Activated T-helper 1 cell treated with anti-CD3 and anti-CD28 coated beads, Interleukin-2, amount 50 U/mL, for 16 hours (primary cell): Measurements from ENCODE around the gene DHX29.

Experiments
- DNase-seq, 2 donors: peaks; one replicate each; pipeline ENCODE4 v3.0.0-alpha.2; 2020; ENCODE audit warnings: low read depth in 1 of 2, low spot score in 1 of 2

The DHX29 gene

GRCh38 chr5:55313870-55314617, 6.5 kb upstream of the DHX29 start:
- no peak for DNase-seq

- DNase-seq, result no peak
These were observed 851 bp upstream of the DHX29 start for GRCh38 chr5:55308254-55308836.

- no peak for DNase-seq
These were observed 682 bp downstream of the DHX29 start for GRCh38 chr5:55306641-55307382.

DNA sequence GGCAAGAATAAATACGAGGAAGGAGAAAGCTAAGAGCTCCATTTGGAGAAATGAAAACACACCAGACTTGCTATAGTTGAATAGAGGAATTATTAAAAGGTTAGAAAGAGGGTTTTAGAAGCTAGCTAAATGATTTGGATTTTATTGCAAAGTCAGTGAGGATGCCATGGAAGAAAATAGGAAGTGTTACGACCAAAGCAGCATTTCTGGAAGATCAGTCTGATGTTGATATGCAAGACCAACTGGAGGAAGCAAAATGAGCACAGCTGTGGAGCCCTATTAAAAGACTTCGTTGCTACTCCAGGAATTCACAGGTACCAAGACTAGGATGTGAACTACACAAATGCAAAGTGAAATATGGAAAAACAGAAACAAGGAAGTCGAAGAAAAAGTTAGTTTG, 2.1 kb downstream of the DHX29 start:
- DNase-seq, result no peak

DNA sequence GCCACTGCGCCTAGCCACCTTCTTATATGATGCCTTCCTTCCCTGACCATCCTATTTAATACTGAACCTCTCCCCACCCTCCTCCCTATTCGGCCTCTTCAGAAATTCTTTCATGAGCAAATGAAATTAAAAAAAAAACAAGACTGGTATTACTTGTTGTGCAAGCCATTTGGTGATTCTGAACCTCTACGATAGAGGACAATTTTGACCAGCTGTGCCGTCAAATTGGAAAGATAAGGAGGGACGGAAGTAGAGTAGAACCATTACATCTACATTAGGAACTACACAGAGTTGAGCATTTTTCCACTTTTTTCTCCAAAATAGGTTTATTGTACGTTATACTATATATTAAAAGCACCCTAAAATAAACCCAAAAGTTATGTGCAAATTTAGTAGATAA, 2.9 kb downstream of the DHX29 start:
- DNase-seq, result no peak

- no peak for DNase-seq
These were observed 4.2 kb downstream of the DHX29 start for GRCh38 chr5:55303238-55303690.

DNA sequence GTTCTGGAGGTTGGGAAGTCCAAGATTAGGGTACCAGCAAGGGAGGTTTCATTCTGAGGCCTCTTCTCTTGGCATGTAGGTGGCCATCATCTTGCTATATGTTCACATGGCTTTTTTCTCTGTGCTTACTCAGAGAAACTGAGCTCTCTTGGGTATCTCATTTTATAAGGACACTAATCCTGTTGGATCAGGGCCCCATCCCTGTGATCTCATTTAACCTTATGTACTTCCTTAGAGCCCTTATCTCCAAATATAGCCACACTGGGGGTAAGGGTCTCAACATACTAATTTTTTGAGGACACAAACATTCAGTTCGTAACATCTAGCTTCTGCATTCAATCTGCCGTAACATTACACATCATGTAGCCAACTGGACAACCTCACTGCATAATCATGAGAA, 6.6 kb downstream of the DHX29 start:
- DNase-seq, result no peak

GRCh38 chr5:55294935-55295334, 12.6 kb downstream of the DHX29 start:
- no peak for DNase-seq

GRCh38 chr5:55290991-55291390, 16.5 kb downstream of the DHX29 start:
- no peak for DNase-seq

- DNase-seq, result no peak
These were observed 17.7 kb downstream of the DHX29 start for GRCh38 chr5:55289808-55290207.

- no peak for DNase-seq
These were observed 21.0 kb downstream of the DHX29 start for GRCh38 chr5:55286411-55286933.

- no peak for DNase-seq
These were observed 28.7 kb downstream of the DHX29 start for GRCh38 chr5:55278778-55279177.

- DNase-seq, result no peak
These were observed 30.7 kb downstream of the DHX29 start for GRCh38 chr5:55276771-55277170.

GRCh38 chr5:55258339-55258738, 49.2 kb downstream of the DHX29 start:
- DNase-seq, result no peak

- DNase-seq, result no peak
These were observed 52.7 kb downstream of the DHX29 start for GRCh38 chr5:55254802-55255201.

GRCh38 chr5:55250064-55250463, 57.4 kb downstream of the DHX29 start:
- DNase-seq, result no peak

DNA sequence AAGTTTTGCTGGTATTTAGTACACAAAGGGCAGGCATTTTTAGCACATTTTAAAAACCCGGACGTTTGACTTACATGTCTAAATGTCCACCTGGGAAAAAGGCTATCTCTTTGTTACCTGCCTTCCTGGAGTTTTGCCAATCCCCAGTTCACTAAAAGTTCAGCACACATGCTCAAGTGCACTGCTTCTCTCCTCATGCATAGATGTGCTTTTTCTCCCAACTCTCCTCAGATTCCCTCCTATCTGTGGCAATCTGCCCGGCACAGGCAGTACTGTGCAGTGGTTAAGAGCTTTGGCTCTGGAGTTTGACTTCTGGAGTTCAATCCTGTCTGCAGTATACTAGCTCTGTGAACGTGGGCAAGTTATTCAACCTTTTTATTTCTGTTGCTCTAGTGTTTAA, 65.7 kb downstream of the DHX29 start:
- DNase-seq, result no peak

DNA sequence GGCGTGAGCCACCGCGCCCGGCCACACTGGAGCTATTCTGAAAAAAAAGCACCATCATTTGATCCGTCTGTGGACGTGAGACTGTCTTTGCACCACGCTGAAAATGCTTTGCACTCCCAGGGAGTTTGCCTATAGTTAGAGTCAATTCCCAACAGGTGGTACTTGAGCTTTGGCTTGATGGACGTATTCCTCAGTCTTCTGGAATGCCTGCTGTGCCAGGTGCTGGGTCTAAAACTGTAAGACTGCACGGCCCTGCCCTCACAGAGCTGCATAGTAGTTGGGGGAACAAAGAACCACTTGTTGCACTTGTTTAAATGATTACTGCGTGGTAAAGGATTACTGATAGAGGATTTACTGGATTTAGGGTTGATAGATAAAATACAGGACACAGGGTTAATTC, 70.7 kb downstream of the DHX29 start:
- DNase-seq, result no peak

DNA sequence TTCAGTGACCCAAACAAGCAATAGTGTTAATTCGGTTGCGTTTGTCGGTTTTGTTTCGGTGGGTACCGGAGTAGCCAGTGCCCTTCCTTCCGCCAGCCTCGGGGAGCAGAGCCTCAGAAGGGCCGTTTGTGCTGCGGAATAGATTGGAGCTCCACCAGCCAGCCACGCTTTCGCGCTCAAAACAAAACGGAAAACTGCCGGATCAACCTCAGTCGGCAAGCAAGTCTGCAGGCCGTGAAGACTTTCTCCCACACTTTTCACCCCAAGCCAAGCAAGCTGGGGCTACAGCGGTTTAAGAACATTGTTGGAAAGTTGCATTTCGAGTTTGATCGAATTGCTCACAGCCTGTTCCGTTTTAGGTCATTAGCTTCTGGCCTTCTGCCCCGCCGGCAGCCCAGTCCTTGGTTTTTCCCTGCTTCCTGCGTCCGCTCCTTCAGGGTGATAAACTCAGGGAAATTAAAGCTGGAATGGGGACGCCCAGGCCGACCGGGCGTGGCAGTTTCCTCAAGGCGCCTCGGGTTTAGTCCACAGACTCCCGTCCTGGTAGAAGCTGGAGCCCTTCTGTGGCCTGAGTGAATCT, 73.3 kb downstream of the DHX29 start:
- no peak for DNase-seq

GRCh38 chr5:55232985-55233928, 74.2 kb downstream of the DHX29 start, which contains the start of gene CCNO:
TSS of gene CCNO (minus strand) at chr5:55233608. CDS start at chr5:55233523, 85 bp downstream.
- no peak for DNase-seq
